T-helper 1 cell treated with Interleukin-12 subunit alpha and Interleukin-12 subunit beta and Interleukin-4 antibody, amounts not matched to agents 30 ng/mL and 1 ng/mL, for 36 hours (primary cell): Measurements from ENCODE around the gene MAPKAP1. TPM values are rescaled to one million over a fixed set of nuclear protein-coding genes. Genes with fewer than 3 reads are reported as not detected.

Experiments
- intact Hi-C: fragments of 100-400 bp; cut with micrococcal nuclease; formaldehyde crosslinking; loops from one replicate; pipeline ENCODE4 v1.15.1; 2024
- total RNA-seq: library from RNA; stranded (reverse); gene quantifications from 2 replicates; pipeline ENCODE4 v1.2.3, GENCODE V29; 2022

Gene MAPKAP1
- total RNA-seq, 1 donor from 2014 or later: 70.4 TPM

DNA sequence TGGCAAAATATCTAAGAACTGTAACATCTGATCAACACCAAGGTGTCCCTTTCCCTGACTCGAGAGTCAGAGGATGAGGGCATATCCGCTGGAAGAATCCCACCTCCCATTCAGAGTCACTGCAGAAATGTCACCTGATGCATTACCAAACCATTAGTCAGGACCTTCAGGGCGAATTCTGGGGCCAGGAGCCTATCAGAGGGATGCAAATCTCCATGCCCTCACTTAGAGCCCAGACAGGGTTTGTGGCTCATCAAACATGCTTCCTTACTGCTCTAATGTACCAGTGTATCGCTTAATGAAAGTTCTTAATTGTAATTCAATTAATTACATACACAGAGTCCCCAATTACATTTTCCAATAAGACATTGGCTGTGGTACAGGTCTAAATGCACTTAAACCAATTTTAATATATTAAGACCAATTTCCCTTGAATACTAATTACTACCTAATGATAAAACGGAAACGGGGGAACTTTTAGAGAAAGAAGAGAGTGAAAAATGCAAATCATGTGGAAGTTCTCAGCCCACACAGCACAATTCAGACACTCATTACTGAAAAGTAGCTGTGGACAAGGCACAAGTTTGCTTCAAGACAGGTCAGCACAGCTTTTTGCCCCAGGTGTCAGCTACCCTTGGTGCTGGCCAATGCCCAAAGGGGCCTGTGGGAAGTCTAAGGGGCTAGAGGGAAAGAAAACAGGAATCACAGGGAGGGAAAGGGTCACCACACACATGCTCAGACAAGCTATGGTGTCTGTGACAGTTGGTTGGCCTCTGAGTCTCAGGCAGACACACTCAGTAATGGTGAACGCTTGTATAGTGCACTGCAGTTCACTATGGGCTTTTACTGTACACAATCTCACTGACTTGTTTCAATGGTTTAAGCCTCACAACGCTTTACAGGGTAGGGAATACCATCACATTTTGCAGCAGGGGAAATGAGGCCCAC, 211.6 kb downstream of the MAPKAP1 start:
- intact Hi-C loops: no loop called here

DNA sequence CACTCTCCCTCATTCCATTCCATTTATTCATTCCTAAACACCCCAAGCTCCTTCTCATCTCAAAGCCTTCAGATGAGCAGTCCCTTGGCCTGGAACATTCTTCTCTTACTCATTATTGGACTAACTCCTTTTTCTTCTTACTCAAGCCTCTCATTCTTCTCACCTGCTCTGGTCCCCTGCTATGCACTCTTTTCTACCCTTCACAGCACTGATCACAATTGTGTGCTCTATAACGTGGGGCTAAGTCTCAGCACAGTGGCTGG, 212.4 kb downstream of the MAPKAP1 start:
- intact Hi-C loops: no loop called here

DNA sequence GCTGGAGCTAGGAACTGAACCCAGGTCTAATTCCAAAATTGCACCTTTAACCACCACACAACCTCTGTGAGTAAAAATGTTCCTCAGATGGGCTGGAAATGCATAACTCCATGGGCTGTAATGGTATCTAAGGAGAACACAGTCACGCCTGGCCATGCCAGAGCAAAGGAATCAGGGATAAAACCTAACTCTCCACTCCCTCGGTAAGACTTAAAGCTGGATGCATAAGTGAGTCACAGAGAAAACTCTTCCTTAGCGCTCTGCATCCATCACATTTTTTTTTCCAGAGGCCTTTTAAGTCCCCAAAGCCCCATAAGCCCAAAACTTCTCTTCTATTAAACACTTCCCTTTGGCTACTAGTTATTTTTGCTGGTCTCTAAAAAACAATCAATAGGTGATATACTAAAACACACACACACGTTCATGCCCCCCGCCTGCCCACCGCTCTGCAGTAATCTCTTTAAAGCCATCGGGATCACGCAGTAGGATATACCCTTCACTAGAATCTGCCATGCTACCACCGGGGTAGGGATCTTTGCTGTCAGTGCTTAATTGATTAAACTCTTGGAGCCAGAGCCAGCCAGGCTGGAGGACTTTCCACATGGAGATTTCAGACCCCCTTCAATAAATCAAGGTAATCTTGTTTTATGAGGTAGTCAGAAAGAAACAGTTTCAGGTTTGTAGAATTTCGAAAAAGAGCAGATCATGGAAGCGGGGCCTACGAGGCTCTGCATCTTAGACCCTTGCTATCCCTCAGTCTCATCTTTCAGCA, 212.9 kb downstream of the MAPKAP1 start:
- intact Hi-C loops: no loop called here

DNA sequence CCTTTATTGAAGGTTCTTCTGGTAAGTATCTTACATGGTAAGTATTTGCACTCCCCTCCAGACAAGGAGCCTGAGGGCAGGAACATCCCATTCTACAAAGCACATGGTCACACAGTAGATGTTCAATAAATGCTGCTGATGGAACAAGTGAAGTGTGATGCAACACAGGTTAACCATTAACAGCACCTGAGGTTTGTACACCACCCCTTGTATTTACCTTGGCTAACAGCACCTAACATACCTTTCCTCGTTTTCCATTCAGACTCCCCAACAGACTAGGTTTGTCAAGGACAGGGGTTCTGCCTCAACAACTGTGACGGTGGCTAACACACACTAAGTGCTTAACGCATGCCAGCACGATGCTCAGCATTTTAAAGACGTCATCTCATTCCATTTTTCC, 213.6 kb downstream of the MAPKAP1 start:
- intact Hi-C loops: no loop called here

DNA sequence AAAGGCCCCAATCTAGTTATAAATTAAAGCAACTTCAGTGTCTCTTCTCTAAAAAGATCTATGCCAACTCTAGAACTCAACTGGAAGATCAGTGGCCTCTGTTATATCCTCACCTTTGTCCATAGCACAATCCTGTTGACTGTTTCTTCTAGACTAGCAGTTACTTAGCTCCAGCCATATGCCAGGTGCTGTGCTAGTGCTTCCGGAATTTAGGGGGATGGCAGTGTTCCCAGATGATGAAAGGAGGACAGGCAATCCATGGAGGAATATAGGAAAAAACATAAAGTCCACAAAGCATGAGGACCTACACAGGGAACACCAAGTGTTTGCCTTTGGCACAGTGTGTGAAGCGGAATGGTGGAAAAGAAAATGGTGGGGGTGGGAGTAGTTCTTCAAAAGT, 214.3 kb downstream of the MAPKAP1 start:
- intact Hi-C loops: no loop called here

DNA sequence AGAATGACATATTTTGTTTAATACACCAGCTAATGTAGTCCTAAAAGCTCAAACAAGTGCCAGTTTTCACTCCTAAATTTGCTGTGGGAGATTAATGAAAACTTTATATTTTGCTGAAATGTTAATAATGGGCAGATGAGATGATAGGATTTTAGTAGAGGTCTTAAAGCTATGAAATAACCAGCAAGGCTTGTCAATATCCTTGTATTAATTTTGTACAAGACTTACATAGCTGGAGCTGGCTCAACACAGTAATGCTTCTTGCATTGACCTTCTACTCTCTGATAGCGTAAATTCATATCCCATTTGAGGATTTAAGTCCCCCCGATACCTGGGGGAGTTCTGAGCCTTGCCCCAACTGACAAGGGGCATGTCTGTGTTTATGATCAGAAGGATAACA, 219.2 kb downstream of the MAPKAP1 start:
- intact Hi-C loops: no loop called here

DNA sequence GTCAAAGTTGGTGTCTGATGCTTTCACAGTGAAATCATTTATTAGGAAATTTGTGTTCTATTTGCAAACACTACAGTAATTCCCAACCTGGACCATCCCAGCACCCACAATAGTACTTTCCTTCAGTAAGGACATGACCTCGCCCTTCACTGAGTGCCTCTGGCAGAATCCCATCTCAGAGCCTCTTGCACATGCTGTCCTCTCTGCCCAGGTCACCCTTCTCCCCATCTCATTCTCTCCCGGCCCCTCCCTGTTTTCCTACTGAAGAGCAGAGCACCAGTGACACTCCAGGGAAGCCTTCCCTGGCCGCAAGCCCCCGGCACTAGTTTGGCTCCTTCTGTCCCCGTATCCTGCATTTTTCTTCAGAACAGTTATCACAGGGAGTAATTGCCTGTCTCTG, 220.4 kb downstream of the MAPKAP1 start:
- intact Hi-C loops: no loop called here

DNA sequence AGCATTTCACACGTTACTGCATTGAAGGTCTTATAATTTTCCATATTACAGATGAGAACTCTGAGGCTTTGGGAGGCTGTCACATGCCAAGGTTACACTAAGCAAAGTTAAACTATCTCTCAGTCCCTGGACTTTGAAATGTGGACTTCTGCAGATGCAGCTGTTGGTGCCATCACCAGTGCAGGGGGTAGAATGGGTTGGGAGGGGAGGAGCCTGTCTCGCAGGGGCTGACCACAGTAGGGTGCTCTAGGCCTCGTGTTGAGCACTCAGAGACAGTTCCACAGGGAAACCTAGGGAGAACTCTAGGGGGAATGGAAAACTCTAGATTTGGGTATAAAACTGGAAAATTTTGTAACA, 220.9 kb downstream of the MAPKAP1 start:
- intact Hi-C loops: no loop called here

DNA sequence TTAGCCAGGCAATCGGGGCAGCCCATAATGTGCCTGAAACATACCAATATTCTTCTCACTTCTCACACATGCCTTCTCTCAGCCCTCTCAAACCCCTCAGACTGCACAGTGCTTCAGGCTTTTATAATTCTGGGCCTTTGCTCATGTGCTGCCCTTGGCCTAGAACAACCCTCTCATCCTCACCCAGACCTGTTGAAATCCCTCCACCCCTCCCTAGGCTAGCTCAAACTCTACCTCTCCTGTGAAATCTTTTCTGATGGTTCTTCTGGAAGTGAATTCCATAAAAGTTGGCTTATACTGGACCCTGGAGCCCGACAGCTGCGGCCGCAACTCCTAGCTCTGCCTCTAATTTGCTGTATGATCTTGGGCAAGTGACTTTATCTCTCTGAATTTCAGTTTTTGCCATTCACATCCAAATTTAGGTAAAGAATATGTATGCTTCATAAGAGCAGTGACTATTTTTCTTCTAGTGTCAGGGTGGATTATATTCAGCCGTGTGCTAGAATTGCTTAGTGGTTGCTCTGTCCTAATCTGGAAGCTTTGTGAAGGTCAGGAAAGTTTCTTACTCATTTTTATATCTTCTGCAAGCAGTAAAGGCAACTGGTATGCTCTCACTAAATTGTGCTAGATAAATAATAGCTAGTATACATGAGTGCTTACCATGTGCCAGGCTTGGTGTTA, 221.4 kb downstream of the MAPKAP1 start:
- intact Hi-C loops: no loop called here

DNA sequence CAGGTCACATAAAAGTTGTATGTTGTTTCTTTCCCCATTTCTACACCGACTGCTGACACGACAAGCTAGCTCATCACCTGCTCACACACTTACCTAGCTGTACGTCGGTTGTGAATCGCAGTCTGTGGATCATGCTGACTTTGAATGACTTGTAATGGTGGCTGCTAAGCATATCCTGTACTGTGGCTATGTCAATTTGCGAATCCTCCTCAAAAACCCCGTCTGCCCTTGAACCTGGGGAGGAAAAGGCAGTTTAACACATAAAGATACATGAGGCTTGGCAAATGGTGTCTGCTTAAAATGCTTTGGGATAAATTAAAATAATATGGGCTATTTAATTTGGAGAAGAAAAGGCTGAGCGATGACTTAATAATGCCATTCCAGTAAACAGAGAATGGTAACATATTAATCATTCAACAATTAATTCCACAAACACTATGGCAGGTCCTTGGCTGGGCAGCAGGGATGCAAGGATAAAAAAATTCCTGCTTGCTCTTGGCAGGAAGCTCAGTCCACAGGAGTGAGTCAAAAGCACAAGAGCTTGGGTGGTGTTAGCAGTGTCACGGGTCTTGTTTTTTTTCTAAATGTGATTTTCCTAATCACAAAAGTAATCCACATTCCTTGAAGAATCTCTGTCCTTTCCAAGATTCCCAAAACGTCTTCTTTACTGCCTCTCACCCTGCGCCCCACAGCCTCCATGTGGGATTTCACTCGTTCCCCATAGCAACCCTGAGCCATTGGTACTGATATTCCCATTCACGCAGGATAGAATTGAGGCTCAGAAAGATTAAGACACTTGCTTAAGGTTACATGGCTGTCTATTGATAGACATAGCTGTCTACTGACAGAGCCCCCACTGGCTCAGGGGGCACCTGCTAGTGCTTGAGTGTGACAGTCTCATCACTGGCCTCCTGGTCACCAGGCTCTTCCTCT, 222.4 kb downstream of the MAPKAP1 start:
- intact Hi-C loops: no loop called here

DNA sequence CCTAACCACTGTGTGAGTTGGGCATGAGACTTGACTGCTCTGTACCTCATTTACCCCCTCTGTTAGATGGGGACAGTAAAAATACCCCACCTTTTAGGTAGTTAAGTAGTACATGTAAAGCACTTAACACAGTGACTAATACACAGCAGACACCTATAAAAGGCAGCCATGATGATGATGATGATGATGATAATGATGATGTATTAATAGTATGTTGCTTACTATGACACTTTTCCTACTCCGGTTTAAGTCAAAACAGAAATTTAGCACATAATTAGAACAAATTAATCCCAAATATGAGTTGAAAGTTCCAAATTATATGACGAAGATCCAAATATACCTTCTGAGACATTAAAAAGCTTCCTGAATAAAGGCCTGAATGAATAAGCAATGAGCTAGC, 223.3 kb downstream of the MAPKAP1 start:
- intact Hi-C loops: no loop called here

DNA sequence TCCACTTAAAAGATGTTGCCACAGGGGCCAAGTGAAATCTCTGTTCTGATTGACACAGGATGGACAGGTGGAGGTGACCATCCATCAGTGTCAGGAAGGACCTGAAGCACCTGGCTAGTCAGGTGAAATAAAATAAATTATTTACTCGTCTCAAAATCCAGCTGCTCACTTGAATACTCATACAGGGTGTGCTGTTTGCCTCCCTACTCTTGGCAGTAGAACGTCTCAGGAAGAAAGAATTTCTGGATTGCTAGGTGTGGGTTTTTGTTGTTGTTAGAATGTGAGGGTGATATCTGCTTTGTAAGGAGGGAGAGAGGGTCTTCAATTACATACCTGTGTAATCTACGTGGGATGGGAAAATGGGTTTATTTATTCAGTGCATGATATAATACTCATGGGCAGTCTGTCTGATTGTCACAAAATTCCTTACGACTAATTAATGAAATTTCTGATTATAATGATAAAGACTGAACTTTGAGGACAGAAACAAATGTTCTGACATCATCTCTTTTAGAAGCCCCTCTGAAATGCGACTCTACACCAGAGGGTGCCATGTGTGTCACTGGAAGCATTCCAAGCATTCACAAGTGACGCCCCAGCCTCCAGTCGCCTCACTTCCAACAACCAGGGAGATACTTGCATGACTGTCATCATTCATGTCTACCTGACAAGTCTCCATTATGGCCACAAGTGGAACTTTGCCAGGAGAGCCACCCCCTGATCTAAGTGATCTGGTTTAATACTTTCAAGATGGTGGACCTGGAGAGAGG, 227.0 kb downstream of the MAPKAP1 start:
- intact Hi-C loops: no loop called here

DNA sequence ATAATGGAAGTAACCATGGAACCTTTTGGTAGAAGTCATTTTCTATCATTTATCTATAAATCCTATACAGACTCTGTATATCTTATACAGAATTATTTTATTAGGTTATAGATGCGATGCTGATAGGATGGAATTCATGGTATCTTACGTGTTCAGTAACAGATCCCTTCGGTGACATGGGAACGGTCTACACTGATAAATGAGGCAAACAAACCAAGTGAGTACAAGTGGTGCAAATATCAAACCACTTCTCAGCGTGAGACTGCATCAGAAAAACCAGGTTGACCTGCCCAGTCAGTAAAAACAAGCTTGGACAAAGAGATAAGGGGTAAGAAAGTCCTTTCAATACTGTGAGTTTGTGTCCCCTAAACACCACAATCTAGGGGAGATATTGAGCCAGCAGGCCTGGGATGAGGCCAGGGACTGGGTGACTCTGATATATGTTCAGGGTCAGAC, 229.9 kb downstream of the MAPKAP1 start:
- intact Hi-C loops: no loop called here

DNA sequence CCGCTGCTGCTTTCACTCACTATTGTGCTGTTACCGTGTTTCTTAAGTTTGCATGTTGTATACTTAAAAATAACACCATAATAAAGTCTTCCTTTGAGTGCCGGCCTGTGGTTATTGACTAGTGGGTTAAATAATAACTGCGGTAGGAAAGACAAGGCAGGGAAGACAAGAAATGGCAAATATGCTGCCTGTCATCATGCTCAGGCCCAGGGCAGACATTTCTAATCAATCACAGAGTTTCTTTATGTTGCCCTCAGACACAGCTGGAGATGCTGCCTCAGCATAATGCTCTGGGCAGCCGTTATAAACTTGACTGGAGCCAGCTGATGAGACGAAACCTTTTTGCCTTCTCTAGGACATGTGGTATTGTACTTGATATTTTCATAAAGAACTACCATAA, 230.4 kb downstream of the MAPKAP1 start:
- intact Hi-C loops: no loop called here

DNA sequence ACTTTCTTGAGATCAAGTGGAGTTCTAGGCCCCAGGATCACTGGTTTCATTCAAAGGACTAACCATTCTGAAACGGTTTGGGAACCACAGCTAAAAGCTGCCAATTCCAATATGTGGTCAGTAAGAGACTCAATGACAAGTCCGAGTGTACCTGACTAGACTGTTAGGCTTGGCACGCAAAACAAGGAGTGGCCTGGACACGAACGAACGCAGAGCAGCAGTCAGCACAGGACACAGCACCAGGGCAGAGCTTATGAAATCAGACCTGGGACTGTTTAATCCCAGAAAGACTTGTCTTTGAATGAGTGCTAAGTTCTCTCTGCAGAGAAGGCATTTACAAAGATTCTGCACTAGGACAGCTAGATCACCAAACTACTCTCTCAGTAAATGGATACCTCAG, 231.6 kb downstream of the MAPKAP1 start:
- intact Hi-C loops: no loop called here

DNA sequence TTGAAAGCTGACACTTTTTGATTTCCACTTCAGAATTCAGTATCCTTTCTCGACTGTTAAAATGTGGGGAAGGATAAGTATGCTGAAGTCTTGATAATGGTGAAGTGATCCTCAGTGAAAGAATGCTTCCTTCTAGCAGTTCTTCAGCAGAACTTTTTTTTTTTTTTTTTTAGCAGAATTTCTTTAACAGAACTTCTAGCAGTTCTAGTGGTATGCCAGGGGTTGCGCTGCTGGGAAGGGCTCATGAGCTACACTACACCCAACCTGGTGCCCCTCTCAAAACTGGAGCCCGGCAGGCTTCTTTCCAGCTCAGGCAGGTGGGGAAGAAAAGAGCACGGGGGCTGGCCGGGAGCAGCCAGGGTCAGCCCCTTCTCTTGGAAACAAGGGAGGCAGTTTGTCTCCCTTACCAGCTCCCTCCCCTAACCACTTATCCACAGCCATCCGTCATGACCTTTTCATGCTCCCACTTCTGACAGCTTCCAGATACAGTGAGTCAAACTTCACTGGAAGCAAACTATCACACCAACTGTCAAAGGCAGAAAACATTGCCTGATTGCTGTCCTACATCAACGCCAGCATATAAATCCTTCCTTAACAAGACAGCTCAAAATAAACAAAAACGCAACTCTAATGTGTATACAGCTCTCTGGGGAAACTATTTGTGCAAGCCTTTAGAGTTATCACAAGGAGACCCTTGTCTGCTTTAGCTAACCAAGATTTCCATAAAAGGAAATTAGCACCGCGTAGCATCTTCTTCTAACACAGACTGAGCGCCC, 233.9 kb downstream of the MAPKAP1 start:
- intact Hi-C loops: no loop called here

DNA sequence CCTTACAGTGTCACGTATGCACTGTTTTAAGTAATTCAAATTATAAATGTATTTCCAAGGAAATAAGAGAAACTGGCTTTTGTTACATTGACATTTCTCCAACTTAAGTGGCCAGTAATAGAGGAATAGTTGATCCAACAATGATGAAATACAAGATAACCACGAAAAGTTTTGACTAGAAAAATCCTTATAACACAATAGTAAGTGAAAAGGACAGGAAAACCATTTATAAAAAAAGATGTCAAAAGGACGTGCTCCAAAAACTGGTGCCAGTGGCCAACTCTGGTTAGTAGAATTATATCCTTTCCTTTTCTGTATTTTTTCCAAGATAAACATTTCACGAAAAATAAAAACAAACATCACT, 234.5 kb downstream of the MAPKAP1 start:
- intact Hi-C loops: no loop called here

DNA sequence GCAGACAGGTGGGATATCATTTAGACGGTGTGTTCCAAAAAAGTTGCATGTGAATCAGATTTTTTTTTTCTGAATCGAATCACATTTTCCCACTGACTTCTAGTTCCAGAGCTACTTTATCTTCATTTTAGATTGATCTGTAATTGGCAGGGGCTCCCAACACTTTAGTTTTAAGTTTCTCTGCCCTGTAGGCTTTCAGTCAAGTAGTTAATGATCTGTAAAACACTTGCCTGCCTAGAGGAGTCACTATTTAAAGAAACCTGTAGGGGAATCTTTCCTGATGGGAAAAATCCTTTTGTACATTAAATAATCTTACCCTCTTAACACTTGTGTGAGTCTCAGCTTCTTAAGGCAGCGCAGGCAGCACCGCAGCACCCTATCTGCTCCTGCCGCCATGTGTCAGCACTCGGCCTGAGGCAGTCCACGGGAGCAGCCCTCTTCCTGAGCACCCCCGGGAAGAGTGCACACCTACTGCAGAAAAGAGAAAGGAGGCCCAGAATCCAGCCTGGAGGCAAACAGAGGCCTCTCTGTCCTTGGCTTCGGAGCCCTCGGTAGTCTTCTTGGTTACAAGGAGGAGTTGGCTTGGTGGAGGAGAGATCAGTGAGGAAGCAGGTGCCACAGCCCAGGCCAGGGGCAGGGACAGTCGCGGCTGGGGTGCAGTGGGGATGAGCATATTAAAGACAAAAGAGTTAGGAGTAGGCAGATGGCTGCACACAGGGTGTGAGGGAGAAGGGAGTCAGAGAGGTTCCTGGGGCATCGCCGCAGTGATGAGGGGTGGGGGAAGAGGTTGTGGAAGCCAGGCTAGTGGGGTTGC, 236.0 kb downstream of the MAPKAP1 start:
- intact Hi-C loops: no loop called here

DNA sequence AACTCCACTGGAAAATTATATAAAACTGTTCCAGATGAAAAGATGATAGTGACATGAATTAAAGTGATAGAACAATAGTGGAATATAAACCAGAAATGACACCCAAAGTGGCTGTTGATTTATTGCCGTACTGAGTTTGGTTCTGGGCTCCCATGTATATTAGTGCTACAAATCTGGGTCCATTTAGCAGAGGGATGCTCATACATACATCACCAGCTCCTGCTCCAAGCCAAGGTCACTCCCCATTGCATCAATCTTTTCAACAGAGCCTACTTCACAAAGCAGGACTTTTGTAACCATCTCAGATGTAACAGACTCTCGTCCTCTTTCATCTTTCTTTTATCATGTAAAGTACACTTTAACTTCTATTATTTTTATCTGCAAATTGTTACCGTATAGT, 236.8 kb downstream of the MAPKAP1 start:
- intact Hi-C loops: no loop called here
